GM23338 (cell line): ENCODE results near the gene KAT6B. TPM values are rescaled to one million over a fixed set of nuclear protein-coding genes. Genes with fewer than 3 reads are reported as not detected.
A peak's percentile ranks its signal among the peaks of the same experiment; 100 is the strongest.

ENCODE experiments used
- ATAC-seq: fragments of 200-7000 bp; cut with Tn5 transposase; 3 replicates; pipeline ENCODE4 v1.9.1; 2020
- DNase-seq: peaks from one replicate; pipeline ENCODE4 v3.0.0-alpha.2; 2015; ENCODE audit warnings: low spot score
- H2AFZ ChIP-seq: fragments of 200-600 bp; sonication (generic); 2 replicates; pipeline ENCODE4 v1.8.0; 2016; ENCODE audit warnings: antibody characterized with exemption, mild to moderate bottlenecking, moderate library complexity
- H3F3A ChIP-seq: fragments of 200-600 bp; sonication (generic); replicated peaks from 2 replicates; pipeline ENCODE4 v1.8.0; 2017; ENCODE audit warnings: antibody characterized with exemption, mixed run types, low read depth
- H3K27ac ChIP-seq: fragments of 200-600 bp; sonication (generic); 2 replicates; pipeline ENCODE4 v1.6.1; 2016; ENCODE audit warnings: low read depth
- H3K27me3 ChIP-seq: fragments of 200-600 bp; sonication (generic); 2 replicates; pipeline ENCODE4 v1.8.0; 2016; ENCODE audit warnings: mild to moderate bottlenecking, mixed run types, moderate library complexity; ENCODE audit not compliant: insufficient read depth
- H3K36me3 ChIP-seq: fragments of 200-600 bp; sonication (generic); 2 replicates; pipeline ENCODE4 v1.8.0; 2016; ENCODE audit warnings: mild to moderate bottlenecking; ENCODE audit not compliant: insufficient read depth
- H3K4me1 ChIP-seq: fragments of 200-600 bp; sonication (generic); 2 replicates; pipeline ENCODE4 v1.8.0; 2016; ENCODE audit warnings: mild to moderate bottlenecking, moderate library complexity; ENCODE audit not compliant: insufficient read depth
- H3K4me2 ChIP-seq: fragments of 200-600 bp; sonication (generic); 2 replicates; pipeline ENCODE4 v1.7.1; 2017; ENCODE audit warnings: mixed run types
- H3K4me3 ChIP-seq: fragments of 200-600 bp; sonication (generic); 2 replicates; pipeline ENCODE4 v1.6.1; 2016; ENCODE audit warnings: mixed run types
- H3K79me2 ChIP-seq: fragments of 200-600 bp; sonication (generic); replicated peaks from 2 replicates; pipeline ENCODE4 v1.8.0; 2017; ENCODE audit warnings: mild to moderate bottlenecking; ENCODE audit not compliant: insufficient read depth
- H3K9me2 ChIP-seq: fragments of 200-600 bp; sonication (generic); 2 replicates; pipeline ENCODE4 v1.8.0; 2017; ENCODE audit not compliant: insufficient read depth
- H4K20me1 ChIP-seq: fragments of 200-600 bp; sonication (generic); replicated peaks from 2 replicates; pipeline ENCODE4 v1.8.0; 2017; ENCODE audit warnings: mild to moderate bottlenecking; ENCODE audit not compliant: insufficient read depth
- H3K27ac Mint-ChIP-seq: 2 replicates; pipeline ENCODE4 v1.8.0; 2020; ENCODE audit warnings: inconsistent platforms, mild to moderate bottlenecking, moderate library complexity, mixed read lengths
- H3K27me3 Mint-ChIP-seq: 3 replicates; pipeline ENCODE4 v1.8.0; 2022; ENCODE audit warnings: low read depth, mild to moderate bottlenecking, moderate library complexity, mixed read lengths, inconsistent platforms; ENCODE audit not compliant: insufficient read depth, poor library complexity
- H3K36me3 Mint-ChIP-seq: 3 replicates; pipeline ENCODE4 v1.8.0; 2021; ENCODE audit warnings: low read depth, mild to moderate bottlenecking, inconsistent platforms, moderate library complexity, mixed read lengths
- H3K4me1 Mint-ChIP-seq: 3 replicates; pipeline ENCODE4 v1.8.0; 2020; ENCODE audit warnings: mild to moderate bottlenecking, inconsistent platforms, mixed read lengths
- H3K4me3 Mint-ChIP-seq: 3 replicates; pipeline ENCODE4 v1.8.0; 2021; ENCODE audit warnings: moderate library complexity, mild to moderate bottlenecking, inconsistent platforms, mixed read lengths
- H3K9me3 Mint-ChIP-seq: 3 replicates; pipeline ENCODE4 v1.8.0; 2020; ENCODE audit warnings: moderate library complexity, mild to moderate bottlenecking, inconsistent platforms, mixed read lengths
- CREB1 ChIP-seq: fragments of 250-450 bp; sonication (Bioruptor Pico); IDR thresholded peaks from 2 replicates; pipeline ENCODE4 v1.5.0; 2020; ENCODE audit warnings: low read depth, mild to moderate bottlenecking, moderate library complexity
- CTCF ChIP-seq, 2 experiments: fragments of 200-600 bp in 1 of 2; sonication (generic) in 1 of 2; conservative IDR thresholded peaks; 2 replicates each; pipeline versions ENCODE4 v1.5.1 to v1.6.1; 2016 to 2017; ENCODE audit warnings: antibody characterized with exemption in 2 of 2, low read depth in 2 of 2, mild to moderate bottlenecking in 2 of 2, moderate library complexity in 1 of 2
- ETS1 ChIP-seq: IDR thresholded peaks from 2 replicates; pipeline ENCODE4 v1.6.1; 2016; ENCODE audit warnings: antibody characterized with exemption
- EZH2 ChIP-seq: fragments of 200-600 bp; sonication (generic); IDR thresholded peaks from one replicate; pipeline ENCODE4 v1.8.0; 2017; ENCODE audit warnings: antibody characterized with exemption, mild to moderate bottlenecking, low read depth; ENCODE audit not compliant: unreplicated experiment
- EZH2phosphoT487 ChIP-seq: fragments of 200-600 bp; sonication (generic); IDR thresholded peaks from one replicate; pipeline ENCODE4 v1.8.1; 2018; ENCODE audit warnings: antibody characterized with exemption; ENCODE audit not compliant: unreplicated experiment
- JUNB ChIP-seq: IDR thresholded peaks from one replicate; pipeline ENCODE4 v1.6.1; 2016; ENCODE audit warnings: antibody characterized with exemption; ENCODE audit not compliant: unreplicated experiment
- NANOG ChIP-seq: IDR thresholded peaks from 2 replicates; pipeline ENCODE4 v1.6.1; 2016; ENCODE audit warnings: antibody characterized with exemption, borderline replicate concordance
- POLR2AphosphoS5 ChIP-seq: IDR thresholded peaks from 2 replicates; pipeline ENCODE4 v1.6.1; 2016; ENCODE audit warnings: antibody characterized with exemption, low read depth
- REST ChIP-seq: IDR thresholded peaks from one replicate; pipeline ENCODE4 v1.6.1; 2018; ENCODE audit warnings: antibody characterized with exemption; ENCODE audit not compliant: unreplicated experiment
- STAT1 ChIP-seq: IDR thresholded peaks from one replicate; pipeline ENCODE4 v1.6.1; 2016; ENCODE audit warnings: antibody characterized with exemption; ENCODE audit not compliant: unreplicated experiment
- ZNF114 ChIP-seq: fragments of 250-450 bp; sonication (Bioruptor Pico); IDR thresholded peaks from 2 replicates; pipeline ENCODE4 v1.5.0; 2020; ENCODE audit warnings: mild to moderate bottlenecking, moderate library complexity
- ZNF331 ChIP-seq: fragments of 250-450 bp; sonication (Bioruptor Pico); IDR thresholded peaks from 2 replicates; pipeline ENCODE4 v1.5.0; 2020; ENCODE audit warnings: low read depth, mild to moderate bottlenecking, moderate library complexity
- polyA plus RNA-seq: library from polyadenylated mRNA; unstranded; fragments of >200 nt; fragmentation: Nextera tagmentation; extraction: Ambion mirVana; gene quantifications from 2 replicates; pipeline ENCODE4 v1.2.1, GENCODE V29; 2016
- total RNA-seq: library from RNA; depleted of rRNA; stranded (reverse); fragments of >200 nt; shearing (Covaris generic); gene quantifications from 2 replicates; pipeline ENCODE4 v1.2.3, GENCODE V29; 2014

The KAT6B gene
- total and polyA plus RNA-seq, 2 experiments from 2014 or later = 21.3 to 31.4 TPM

GRCh38 chr10:75001715-75002350, 175.4 kb downstream of the KAT6B start:
- H3K9me3 Mint-ChIP-seq = no peaks in the 10 kb centered on the region
- Histone ChIP-seq H3K4me3 (no peak overlapping the region), H3K36me3 (no peaks in the 10 kb centered on the region), H3K4me2 (no peak overlapping the region), H3K27me3 (no peaks in the 10 kb centered on the region), H3K79me2 (no peaks in the 10 kb centered on the region), H3K9me2 (no peaks in the 10 kb centered on the region), H4K20me1 (no peaks in the 10 kb centered on the region; the same call in 1 of the 2 replicates), H3F3A (0 out of 2 replicates have a peak, but pooled peaks cover 2% of the 10 kb centered on the region), H3K27ac (no peak overlapping the region), H2AFZ (no peak overlapping the region), H3K4me1 (no peaks in the 10 kb centered on the region)
- H3K27me3 Mint-ChIP-seq = no peaks in the 10 kb centered on the region
- H3K27ac Mint-ChIP-seq = no peak overlapping the region
- no peak for DNase-seq
- H3K4me1 Mint-ChIP-seq = peaks cover 8% of the 10 kb centered on the region; the same call in 2 of the 3 replicates
- no peaks in the 10 kb centered on the region for H3K36me3 Mint-ChIP-seq
- H3K4me3 Mint-ChIP-seq = no peak overlapping the region
- TF ChIP-seq CTCF (conservative IDR thresholded peaks at IDR 0.05; ENCODE audit: low read depth in 2 of 2) (peak in 1 of 2 experiments; percentile 29; a peak in 2 of 4 replicates), EZH2 (no peak)
- ATAC-seq = peak; percentile 56

GRCh38 chr10:75002351-75002725, 175.9 kb downstream of the KAT6B start:
- no peaks in the 10 kb centered on the region; the same call in 1 of the 2 replicates for H4K20me1 ChIP-seq
- ATAC-seq = no peak
- 0 out of 2 replicates have a peak, but pooled peaks cover 2% of the 10 kb centered on the region for H3F3A ChIP-seq
- no peaks in the 10 kb centered on the region for H3K36me3 ChIP-seq
- H3K27ac ChIP-seq = no peak overlapping the region
- H3K4me1 Mint-ChIP-seq = peaks cover 8% of the 10 kb centered on the region; the same call in 2 of the 3 replicates
- H3K4me3 ChIP-seq = no peak overlapping the region
- no peak overlapping the region for H3K4me2 ChIP-seq
- H3K79me2 ChIP-seq = no peaks in the 10 kb centered on the region
- H3K27me3 ChIP-seq = no peaks in the 10 kb centered on the region
- no peak overlapping the region for H3K27ac Mint-ChIP-seq
- H3K36me3 Mint-ChIP-seq = no peaks in the 10 kb centered on the region
- no peaks in the 10 kb centered on the region for H3K9me3 Mint-ChIP-seq
- H3K4me1 ChIP-seq = no peaks in the 10 kb centered on the region
- H3K27me3 Mint-ChIP-seq = no peaks in the 10 kb centered on the region
- no peaks in the 10 kb centered on the region for H3K9me2 ChIP-seq
- no peak for DNase-seq
- no peak overlapping the region for H3K4me3 Mint-ChIP-seq
- no peak overlapping the region for H2AFZ ChIP-seq
- TF ChIP-seq EZH2phosphoT487 = no peak
- no peak for TF ChIP-seq STAT1
- no peak for TF ChIP-seq JUNB
- no peak for TF ChIP-seq ZNF331
- TF ChIP-seq ZNF114 (CRISPR knock-in tag) = no peak
- TF ChIP-seq POLR2AphosphoS5 = no peak
- TF ChIP-seq CTCF (conservative IDR thresholded peaks at IDR 0.05; ENCODE audit: low read depth in 2 of 2) = no peak
- TF ChIP-seq NANOG = no peak
- TF ChIP-seq CREB1 (CRISPR knock-in tag) = no peak
- no peak for TF ChIP-seq ETS1
- TF ChIP-seq REST = no peak
